Mesendoderm (in vitro differentiated cells): ENCODE results near the gene LRRIQ1.

Experiments
- DNase-seq: peaks from one replicate; pipeline ENCODE4 v3.0.0; 2013
- H2AK5ac ChIP-seq: 2 replicates; pipeline ENCODE4 v1.6.1; 2013; ENCODE audit warnings: low read length, inconsistent platforms
- H2BK120ac ChIP-seq: 2 replicates; pipeline ENCODE4 v1.6.1; 2013; ENCODE audit warnings: low read depth, mild to moderate bottlenecking, low read length, moderate library complexity, mixed read lengths
- H2BK15ac ChIP-seq: replicated peaks from 2 replicates; pipeline ENCODE4 v1.6.1; 2013; ENCODE audit warnings: low read depth, mild to moderate bottlenecking, moderate library complexity
- H2BK5ac ChIP-seq: 2 replicates; pipeline ENCODE4 v1.6.1; 2013; ENCODE audit warnings: low read length, inconsistent platforms
- H3K18ac ChIP-seq: 2 replicates; pipeline ENCODE4 v1.6.1; 2013; ENCODE audit warnings: mild to moderate bottlenecking, low read length, mixed read lengths
- H3K23ac ChIP-seq: one replicate; pipeline ENCODE4 v1.6.1; 2013; ENCODE audit warnings: low read length
- H3K27ac ChIP-seq: 2 replicates; pipeline ENCODE4 v1.5.1; 2013; ENCODE audit warnings: low read depth, mild to moderate bottlenecking, inconsistent platforms, low read length, moderate library complexity
- H3K27me3 ChIP-seq: 2 replicates; pipeline ENCODE4 v1.6.1; 2013; ENCODE audit warnings: low read length, control low read depth, mild to moderate bottlenecking, inconsistent platforms; ENCODE audit not compliant: insufficient read depth, poor library complexity
- H3K36me3 ChIP-seq: 2 replicates; pipeline ENCODE4 v1.6.1; 2013; ENCODE audit warnings: low read length, inconsistent platforms; ENCODE audit not compliant: control insufficient read depth, insufficient read depth
- H3K4ac ChIP-seq: one replicate; pipeline ENCODE4 v1.6.1; 2013; ENCODE audit warnings: low read depth, mild to moderate bottlenecking, low read length, moderate library complexity
- H3K4me1 ChIP-seq: 2 replicates; pipeline ENCODE4 v1.6.1; 2013; ENCODE audit warnings: low read depth, low read length, inconsistent platforms; ENCODE audit not compliant: control insufficient read depth
- H3K4me2 ChIP-seq: 2 replicates; pipeline ENCODE4 v1.6.1; 2013; ENCODE audit warnings: low read length
- H3K4me3 ChIP-seq: 2 replicates; pipeline ENCODE4 v1.5.1; 2013; ENCODE audit warnings: mild to moderate bottlenecking, low read length
- H3K56ac ChIP-seq: one replicate; pipeline ENCODE4 v1.6.1; 2013; ENCODE audit warnings: low read length
- H3K79me1 ChIP-seq: 2 replicates; pipeline ENCODE4 v1.6.1; 2013; ENCODE audit warnings: low read length, inconsistent platforms
- H3K79me2 ChIP-seq: 2 replicates; pipeline ENCODE4 v1.6.1; 2013; ENCODE audit warnings: mild to moderate bottlenecking, low read length; ENCODE audit not compliant: control insufficient read depth, insufficient read depth
- H3K9ac ChIP-seq: 2 replicates; pipeline ENCODE4 v1.6.1; 2013; ENCODE audit warnings: low read length, inconsistent platforms
- H4K5ac ChIP-seq: one replicate; pipeline ENCODE4 v1.6.1; 2013; ENCODE audit warnings: low read length
- H4K8ac ChIP-seq: one replicate; pipeline ENCODE4 v1.6.1; 2013; ENCODE audit warnings: low read depth, mild to moderate bottlenecking, control low read depth, low read length, moderate library complexity
- WGBS: extraction: QIAGEN DNeasy Blood & Tissue Kit; methylation state at CpG from one replicate; pipeline ENCODE4 v1.1.7; 2013; ENCODE audit warnings: low lambda C conversion rate, missing lambda C conversion rate; ENCODE audit not compliant: insufficient coverage; ENCODE audit errors: extremely low coverage; 5-methylcytosine and 5-hydroxymethylcytosine counted together

LRRIQ1 gene

DNA sequence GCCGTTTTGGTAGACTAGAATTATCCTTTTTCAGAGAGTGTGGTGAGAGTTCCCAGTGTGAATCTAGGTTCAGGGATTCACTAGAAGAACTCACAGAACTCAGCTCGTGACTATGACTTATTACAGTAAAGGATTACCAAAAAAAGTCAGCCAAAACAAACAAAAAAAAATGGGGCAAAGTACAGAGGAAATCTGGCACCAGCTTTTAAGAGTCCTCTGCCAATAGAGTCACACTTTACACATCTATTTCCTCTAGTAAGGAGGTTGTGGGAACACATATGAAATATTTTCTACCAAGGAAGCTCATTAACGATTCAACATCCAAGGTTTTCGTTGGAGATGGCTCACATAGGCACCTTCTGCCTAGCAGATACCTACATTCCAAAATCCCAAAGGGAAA is 28.3 kb upstream of the LRRIQ1 start:
- Histone ChIP-seq H3K4me1 (no peaks in the 10 kb centered on the region), H3K4me2 (no peak overlapping the region), H3K27me3 (no peaks in the 10 kb centered on the region), H3K4ac (no peak overlapping the region), H3K56ac (no peak overlapping the region), H2BK120ac (no peak overlapping the region), H3K27ac (no peak overlapping the region), H3K23ac (no peak overlapping the region), H4K5ac (no peak overlapping the region), H3K4me3 (no peak overlapping the region), H2BK5ac (no peak overlapping the region), H2AK5ac (no peak overlapping the region), H2BK15ac (no peak overlapping the region), H3K9ac (no peak overlapping the region), H4K8ac (no peak overlapping the region), H3K18ac (no peak overlapping the region), H3K79me1 (no peaks in the 10 kb centered on the region), H3K36me3 (no peaks in the 10 kb centered on the region), H3K79me2 (no peaks in the 10 kb centered on the region)
- no CpG with 5 or more reads among the region's 4 CpGs for WGBS
- no peak for DNase-seq

DNA sequence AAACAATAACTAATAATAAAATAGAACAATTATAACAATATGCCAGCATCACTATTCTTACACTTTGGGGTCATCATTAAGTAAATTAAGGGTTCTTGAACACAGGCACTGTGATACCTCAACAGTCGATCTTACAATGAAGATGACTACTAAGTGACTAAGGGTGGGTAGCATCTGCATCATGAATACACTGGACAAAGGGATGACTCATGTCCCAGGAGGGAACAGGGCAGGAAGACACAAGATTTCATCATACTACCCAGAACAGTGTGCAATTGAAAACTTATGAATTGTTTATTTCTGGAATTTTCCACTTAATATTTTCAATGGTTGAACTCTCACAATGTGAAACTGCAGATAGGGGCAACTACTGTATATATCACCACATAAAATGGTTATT is 19.7 kb upstream of the LRRIQ1 start:
- H3K27ac ChIP-seq: no peak overlapping the region
- H3K4me2 ChIP-seq: no peak overlapping the region
- no peak overlapping the region for H3K9ac ChIP-seq
- no peak overlapping the region for H3K23ac ChIP-seq
- DNase-seq: peak; percentile 8
- H3K56ac ChIP-seq: no peak overlapping the region
- no peak overlapping the region for H3K18ac ChIP-seq
- WGBS: no CpG with 5 or more reads among the region's 1 CpG
- H3K36me3 ChIP-seq: no peaks in the 10 kb centered on the region
- no peaks in the 10 kb centered on the region for H3K79me1 ChIP-seq
- no peak overlapping the region for H2BK15ac ChIP-seq
- no peak overlapping the region for H3K4me3 ChIP-seq
- no peak overlapping the region for H4K8ac ChIP-seq
- no peak overlapping the region for H4K5ac ChIP-seq
- H2BK120ac ChIP-seq: no peak overlapping the region
- no peak overlapping the region for H2AK5ac ChIP-seq
- no peak overlapping the region for H3K4ac ChIP-seq
- no peaks in the 10 kb centered on the region for H3K4me1 ChIP-seq
- no peaks in the 10 kb centered on the region for H3K27me3 ChIP-seq
- H2BK5ac ChIP-seq: no peak overlapping the region
- no peaks in the 10 kb centered on the region for H3K79me2 ChIP-seq

GRCh38 chr12:85017133-85017532 is 19.0 kb upstream of the LRRIQ1 start:
- H3K56ac ChIP-seq: no peak overlapping the region
- no peaks in the 10 kb centered on the region for H3K36me3 ChIP-seq

GRCh38 chr12:85017618-85018017 is 18.5 kb upstream of the LRRIQ1 start:
- no peak overlapping the region for H3K27ac ChIP-seq
- no peak overlapping the region for H3K4me3 ChIP-seq
- no peak overlapping the region for H4K5ac ChIP-seq
- H2BK5ac ChIP-seq: no peak overlapping the region
- DNase-seq: no peak
- no peak overlapping the region for H3K4ac ChIP-seq
- no peak overlapping the region for H3K9ac ChIP-seq
- no peak overlapping the region for H3K18ac ChIP-seq
- no peaks in the 10 kb centered on the region for H3K36me3 ChIP-seq
- H3K23ac ChIP-seq: no peak overlapping the region
- H2AK5ac ChIP-seq: no peak overlapping the region
- H3K4me1 ChIP-seq: no peaks in the 10 kb centered on the region
- no peak overlapping the region for H4K8ac ChIP-seq
- H3K56ac ChIP-seq: no peak overlapping the region
- no peaks in the 10 kb centered on the region for H3K27me3 ChIP-seq
- no peak overlapping the region for H2BK120ac ChIP-seq
- no peak overlapping the region for H2BK15ac ChIP-seq
- no peaks in the 10 kb centered on the region for H3K79me1 ChIP-seq
- no peaks in the 10 kb centered on the region for H3K79me2 ChIP-seq
- no peak overlapping the region for H3K4me2 ChIP-seq

More at GRCh38 chr12:85017133-85017532, 19.0 kb upstream of the LRRIQ1 start:
- H3K79me1 ChIP-seq: no peaks in the 10 kb centered on the region
- no peak overlapping the region for H2BK15ac ChIP-seq
- no peak overlapping the region for H3K18ac ChIP-seq
- no peak overlapping the region for H3K9ac ChIP-seq
- H3K4me1 ChIP-seq: no peaks in the 10 kb centered on the region
- H3K4me2 ChIP-seq: no peak overlapping the region
- no peak overlapping the region for H2BK5ac ChIP-seq
- WGBS: no CpG with 5 or more reads among the region's 3 CpGs
- H3K4me3 ChIP-seq: no peak overlapping the region
- no peak overlapping the region for H2AK5ac ChIP-seq
- DNase-seq: no peak
- H3K27me3 ChIP-seq: no peaks in the 10 kb centered on the region
- no peak overlapping the region for H2BK120ac ChIP-seq
- H4K8ac ChIP-seq: no peak overlapping the region
- no peak overlapping the region for H3K23ac ChIP-seq
- no peak overlapping the region for H3K27ac ChIP-seq
- H3K4ac ChIP-seq: no peak overlapping the region
- H4K5ac ChIP-seq: no peak overlapping the region
- H3K79me2 ChIP-seq: no peaks in the 10 kb centered on the region

GRCh38 chr12:85018098-85018497 is 18.1 kb upstream of the LRRIQ1 start:
- Histone ChIP-seq H3K79me2 (no peaks in the 10 kb centered on the region), H3K23ac (no peak overlapping the region), H4K5ac (no peak overlapping the region), H3K4me1 (no peaks in the 10 kb centered on the region), H3K79me1 (no peaks in the 10 kb centered on the region), H3K9ac (no peak overlapping the region), H3K4me3 (no peak overlapping the region), H2AK5ac (no peak overlapping the region), H2BK5ac (no peak overlapping the region), H3K4ac (no peak overlapping the region), H4K8ac (no peak overlapping the region), H3K56ac (no peak overlapping the region), H3K18ac (no peak overlapping the region), H2BK120ac (no peak overlapping the region), H3K27me3 (no peaks in the 10 kb centered on the region), H2BK15ac (no peak overlapping the region), H3K36me3 (no peaks in the 10 kb centered on the region), H3K27ac (no peak overlapping the region), H3K4me2 (no peak overlapping the region)
- no CpG with 5 or more reads among the region's 2 CpGs for WGBS
- no peak for DNase-seq

- no peak overlapping the region for H3K56ac ChIP-seq
- H3K4me2 ChIP-seq: no peak overlapping the region
- H3K4ac ChIP-seq: no peak overlapping the region
- H4K8ac ChIP-seq: no peak overlapping the region
- no peak overlapping the region for H2BK15ac ChIP-seq
- H4K5ac ChIP-seq: no peak overlapping the region
- H3K79me1 ChIP-seq: no peaks in the 10 kb centered on the region
- no peak overlapping the region for H3K27ac ChIP-seq
- H3K27me3 ChIP-seq: no peaks in the 10 kb centered on the region
- no peaks in the 10 kb centered on the region for H3K4me1 ChIP-seq
- DNase-seq: peak; percentile 17
- no peak overlapping the region for H3K23ac ChIP-seq
- no peak overlapping the region for H2BK120ac ChIP-seq
- H3K79me2 ChIP-seq: no peaks in the 10 kb centered on the region
- no peaks in the 10 kb centered on the region for H3K36me3 ChIP-seq
- no peak overlapping the region for H3K9ac ChIP-seq
- H3K4me3 ChIP-seq: no peak overlapping the region
- no peak overlapping the region for H2BK5ac ChIP-seq
- H2AK5ac ChIP-seq: no peak overlapping the region
- H3K18ac ChIP-seq: no peak overlapping the region
Observed at GRCh38 chr12:85029456-85029855, 6.7 kb upstream of the LRRIQ1 start.
